Left lung (tissue), 10 donors: ENCODE results near the gene NYNRIN. TPM values are rescaled to one million over a fixed set of nuclear protein-coding genes. Genes with fewer than 3 reads are reported as not detected.

Source experiments
- ATAC-seq: fragments of 200-7000 bp; cut with Tn5 transposase; one replicate; pipeline ENCODE4 v1.9.1; 2020; ENCODE audit warnings: moderate library complexity
- DNase-seq, 4 donors: peaks; one replicate each; pipeline ENCODE4 v3.0.0-alpha.2; 2013 to 2020
- H3K27ac ChIP-seq, 2 donors: fragments of 200-600 bp; sonication (generic) in 1 of 2; one replicate each; pipeline versions ENCODE4 v1.5.0 to v1.8.0; 2020 to 2021
- H3K27me3 ChIP-seq, 2 donors: fragments of 200-600 bp; sonication (generic) in 1 of 2; one replicate each; pipeline versions ENCODE4 v1.5.0 to v1.8.0; 2020 to 2021
- H3K36me3 ChIP-seq, 2 donors: fragments of 200-600 bp; sonication (generic) in 1 of 2; one replicate each; pipeline versions ENCODE4 v1.5.0 to v1.8.0; 2020 to 2021
- H3K4me1 ChIP-seq, 2 donors: fragments of 200-600 bp; one replicate each; pipeline ENCODE4 v1.8.0; 2021
- H3K4me3 ChIP-seq, 2 donors: fragments of 200-600 bp; sonication (generic) in 1 of 2; one replicate each; pipeline versions ENCODE4 v1.5.0 to v1.8.0; 2020 to 2021; ENCODE audit warnings: mild to moderate bottlenecking in 1 of 2
- H3K9me3 ChIP-seq, 2 donors: fragments of 200-600 bp; sonication (generic) in 1 of 2; one replicate each; pipeline versions ENCODE4 v1.5.0 to v1.8.0; 2020 to 2021
- intact Hi-C, 2 donors: fragments of 100-400 bp; cut with DNase I; formaldehyde crosslinking; loops; one replicate each; pipeline versions ENCODE4 v1.11.2 to v1.14.2; 2022
- polyA plus RNA-seq, 6 donors: library from polyadenylated mRNA; unstranded; fragments of 120-200 nt; gene quantifications; one replicate each; pipeline ENCODE4 v1.2.1, GENCODE V29; 2013; ENCODE audit not compliant: insufficient read length in 6 of 6
- total RNA-seq, 2 donors: library from RNA; stranded (reverse); fragmentation: NEBNext Ultra II Directional; extraction: Animal tissue kit (Norgen Biotek cat#: 25700); gene quantifications; one replicate each; pipeline ENCODE4 v1.2.1, GENCODE V29; 2021
- TF ChIP-seq, protein P1 (sequence below), 2 donors: fragments of 200-600 bp; sonication (generic) in 1 of 2; IDR thresholded peaks; one replicate each; pipeline versions ENCODE4 v1.5.0 to v1.8.0; 2021; ENCODE audit warnings: antibody characterized with exemption in 2 of 2
- donor health status: DM: no; HTN: yes; CAD: no.
- donor health status: DM: no; HTN: no; CAD: no.

Gene NYNRIN
- total and polyA plus RNA-seq, 8 donors, result 16.2 to 120 (median 91.9) TPM

- Histone ChIP-seq H3K27me3 (no peaks in the 10 kb centered on the region), H3K9me3 (no peaks in the 10 kb centered on the region), H3K36me3 (no peaks in the 10 kb centered on the region), H3K4me3 (no peak overlapping the region), H3K27ac (no peak overlapping the region), H3K4me1 (no peaks in the 10 kb centered on the region)
- intact Hi-C loops, result no loop called here
- no peak for DNase-seq
- ATAC-seq, result no peak
- TF ChIP-seq, protein P1, sequence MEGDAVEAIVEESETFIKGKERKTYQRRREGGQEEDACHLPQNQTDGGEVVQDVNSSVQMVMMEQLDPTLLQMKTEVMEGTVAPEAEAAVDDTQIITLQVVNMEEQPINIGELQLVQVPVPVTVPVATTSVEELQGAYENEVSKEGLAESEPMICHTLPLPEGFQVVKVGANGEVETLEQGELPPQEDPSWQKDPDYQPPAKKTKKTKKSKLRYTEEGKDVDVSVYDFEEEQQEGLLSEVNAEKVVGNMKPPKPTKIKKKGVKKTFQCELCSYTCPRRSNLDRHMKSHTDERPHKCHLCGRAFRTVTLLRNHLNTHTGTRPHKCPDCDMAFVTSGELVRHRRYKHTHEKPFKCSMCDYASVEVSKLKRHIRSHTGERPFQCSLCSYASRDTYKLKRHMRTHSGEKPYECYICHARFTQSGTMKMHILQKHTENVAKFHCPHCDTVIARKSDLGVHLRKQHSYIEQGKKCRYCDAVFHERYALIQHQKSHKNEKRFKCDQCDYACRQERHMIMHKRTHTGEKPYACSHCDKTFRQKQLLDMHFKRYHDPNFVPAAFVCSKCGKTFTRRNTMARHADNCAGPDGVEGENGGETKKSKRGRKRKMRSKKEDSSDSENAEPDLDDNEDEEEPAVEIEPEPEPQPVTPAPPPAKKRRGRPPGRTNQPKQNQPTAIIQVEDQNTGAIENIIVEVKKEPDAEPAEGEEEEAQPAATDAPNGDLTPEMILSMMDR (IDR thresholded peaks at IDR 0.05), result no peak
Measured at GRCh38 chr14:24465805-24466204, 67.0 kb downstream of the NYNRIN start.

Other genes with a start within 250 kb of the NYNRIN start
- 100 to 1,000 TPM in 1 of 2 donors, 10 to 100 TPM in 1; 95.6 to 131 TPM for gene IRF9, start 237.7 kb upstream of the NYNRIN start, total RNA-seq
- 10 to 100 TPM; 53.4 to 69.9 (median 61.2) TPM for gene IRF9, start 237.7 kb upstream of the NYNRIN start, polyA plus RNA-seq
- gene REC8, start 226.9 kb upstream of the NYNRIN start, total RNA-seq, result 10 to 100 TPM; 27.0 to 31.6 TPM
- gene REC8, start 226.9 kb upstream of the NYNRIN start, polyA plus RNA-seq, result 10 to 100 TPM; 38.5 to 66.0 (median 44.3) TPM
- 10 to 100 TPM; 25.0 to 62.4 TPM for gene IPO4, start 210.2 kb upstream of the NYNRIN start, total RNA-seq
- gene IPO4, start 210.2 kb upstream of the NYNRIN start, polyA plus RNA-seq, result 10 to 100 TPM; 22.6 to 39.5 (median 29.0) TPM
- 10 to 100 TPM; 64.9 to 72.5 TPM for gene TM9SF1, start 203.6 kb upstream of the NYNRIN start, total RNA-seq
- gene TM9SF1, start 203.6 kb upstream of the NYNRIN start, polyA plus RNA-seq, result 10 to 100 TPM; 28.1 to 37.6 (median 32.4) TPM
- under 1 TPM; 0.37 to 0.55 TPM for gene TSSK4, start 193.3 kb upstream of the NYNRIN start, total RNA-seq
- gene TSSK4, start 193.3 kb upstream of the NYNRIN start, polyA plus RNA-seq, result 10 to 100 TPM in 5 of 6 donors, 1 to 10 TPM in 1; 9.6 to 16.1 (median 13.7) TPM
- gene CHMP4A, start 185.5 kb upstream of the NYNRIN start, total RNA-seq, result 10 to 100 TPM; 35.0 to 46.7 TPM
- gene CHMP4A, start 185.5 kb upstream of the NYNRIN start, polyA plus RNA-seq, result 10 to 100 TPM; 52.8 to 64.6 (median 58.8) TPM
- gene MDP1, start 182.9 kb upstream of the NYNRIN start, total RNA-seq, result 10 to 100 TPM; 12.4 to 13.8 TPM
- 10 to 100 TPM in 5 of 6 donors, 1 to 10 TPM in 1; 9.8 to 19.4 (median 11.7) TPM for gene MDP1, start 182.9 kb upstream of the NYNRIN start, polyA plus RNA-seq
- gene NEDD8, start 166.6 kb upstream of the NYNRIN start, total RNA-seq, result 100 to 1,000 TPM; 162 to 163 TPM
- 100 to 1,000 TPM; 185 to 219 (median 203) TPM for gene NEDD8, start 166.6 kb upstream of the NYNRIN start, polyA plus RNA-seq
- gene GMPR2, start 166.1 kb upstream of the NYNRIN start, total RNA-seq, result 10 to 100 TPM; 63.6 to 69.6 TPM
- gene GMPR2, start 166.1 kb upstream of the NYNRIN start, polyA plus RNA-seq, result 100 to 1,000 TPM in 4 of 6 donors, 10 to 100 TPM in 2; 96.6 to 117 (median 114) TPM
- gene TINF2, start 156.4 kb upstream of the NYNRIN start, total RNA-seq, result 100 to 1,000 TPM; 105 to 110 TPM
- gene TINF2, start 156.4 kb upstream of the NYNRIN start, polyA plus RNA-seq, result 10 to 100 TPM; 52.2 to 67.0 (median 58.3) TPM
- 1 to 10 TPM; 7.6 to 9.6 TPM for gene TGM1, start 135.8 kb upstream of the NYNRIN start, total RNA-seq
- gene TGM1, start 135.8 kb upstream of the NYNRIN start, polyA plus RNA-seq, result 1 to 10 TPM; 2.6 to 4.3 (median 3.2) TPM
- 10 to 100 TPM; 49.3 to 53.3 TPM for gene RABGGTA, start 127.4 kb upstream of the NYNRIN start, total RNA-seq
- gene RABGGTA, start 127.4 kb upstream of the NYNRIN start, polyA plus RNA-seq, result 10 to 100 TPM; 20.2 to 28.7 (median 25.6) TPM
- gene DHRS1, start 99.2 kb upstream of the NYNRIN start, total RNA-seq, result 10 to 100 TPM; 24.9 to 50.2 TPM
- gene DHRS1, start 99.2 kb upstream of the NYNRIN start, polyA plus RNA-seq, result 10 to 100 TPM; 37.7 to 55.5 (median 42.6) TPM
- 10 to 100 TPM; 22.4 to 24.8 TPM for gene NOP9, start 99.2 kb upstream of the NYNRIN start, total RNA-seq
- 10 to 100 TPM; 22.4 to 28.4 (median 26.0) TPM for gene NOP9, start 99.2 kb upstream of the NYNRIN start, polyA plus RNA-seq
- gene CIDEB, start 91.0 kb upstream of the NYNRIN start, total RNA-seq, result 10 to 100 TPM in 1 of 2 donors, 1 to 10 TPM in 1; 9.2 to 22.7 TPM
- 10 to 100 TPM in 5 of 6 donors, 1 to 10 TPM in 1; 9.5 to 14.8 (median 13.9) TPM for gene CIDEB, start 91.0 kb upstream of the NYNRIN start, polyA plus RNA-seq
- gene LTB4R2, start 88.9 kb upstream of the NYNRIN start, total RNA-seq, result 1 to 10 TPM; 4.5 to 6.3 TPM
- 1 to 10 TPM; 4.0 to 5.9 (median 5.6) TPM for gene LTB4R2, start 88.9 kb upstream of the NYNRIN start, polyA plus RNA-seq
- 10 to 100 TPM in 1 of 2 donors, 1 to 10 TPM in 1; 5.9 to 26.1 TPM for gene LTB4R, start 87.5 kb upstream of the NYNRIN start, total RNA-seq
- gene LTB4R, start 87.5 kb upstream of the NYNRIN start, polyA plus RNA-seq, result 1 to 10 TPM; 5.3 to 7.7 (median 6.5) TPM
- 10 to 100 TPM; 38.2 to 45.2 TPM for gene ADCY4, start 63.9 kb upstream of the NYNRIN start, total RNA-seq
- 10 to 100 TPM; 25.7 to 48.5 (median 32.2) TPM for gene ADCY4, start 63.9 kb upstream of the NYNRIN start, polyA plus RNA-seq
- 10 to 100 TPM; 16.1 to 26.3 TPM for gene RIPK3, start 59.0 kb upstream of the NYNRIN start, total RNA-seq
- gene RIPK3, start 59.0 kb upstream of the NYNRIN start, polyA plus RNA-seq, result 1 to 10 TPM; 2.4 to 3.8 (median 3.0) TPM
- gene NFATC4, start 30.8 kb upstream of the NYNRIN start, total RNA-seq, result 10 to 100 TPM; 39.4 to 64.2 TPM
- gene NFATC4, start 30.8 kb upstream of the NYNRIN start, polyA plus RNA-seq, result 100 to 1,000 TPM in 1 of 6 donors, 10 to 100 TPM in 5; 72.2 to 102 (median 89.4) TPM
- 1 to 10 TPM; 5.9 to 6.4 TPM for gene CBLN3, start 30.7 kb downstream of the NYNRIN start, total RNA-seq
- gene CBLN3, start 30.7 kb downstream of the NYNRIN start, polyA plus RNA-seq, result 1 to 10 TPM; 2.2 to 4.1 (median 3.5) TPM
- 10 to 100 TPM; 48.0 to 49.3 TPM for gene KHNYN, start 31.0 kb downstream of the NYNRIN start, total RNA-seq
- 10 to 100 TPM; 46.8 to 56.6 (median 51.3) TPM for gene KHNYN, start 31.0 kb downstream of the NYNRIN start, polyA plus RNA-seq
- 10 to 100 TPM; 32.7 to 40.7 TPM for gene SDR39U1, start 43.8 kb downstream of the NYNRIN start, total RNA-seq
- gene SDR39U1, start 43.8 kb downstream of the NYNRIN start, polyA plus RNA-seq, result 10 to 100 TPM; 39.9 to 51.9 (median 47.7) TPM
- not detected for gene CMA1, start 109.3 kb downstream of the NYNRIN start, total RNA-seq
- under 1 TPM in 5 of 6 donors, not detected in 1; 0.17 to 0.74 (median 0.40) TPM for gene CMA1, start 109.3 kb downstream of the NYNRIN start, polyA plus RNA-seq
- 1 to 10 TPM; 1.9 to 5.1 TPM for gene CTSG, start 177.2 kb downstream of the NYNRIN start, total RNA-seq
- 1 to 10 TPM; 1.1 to 2.9 (median 1.6) TPM for gene CTSG, start 177.2 kb downstream of the NYNRIN start, polyA plus RNA-seq
- 1 to 10 TPM; 2.2 to 5.5 TPM for gene GZMH, start 210.7 kb downstream of the NYNRIN start, total RNA-seq
- gene GZMH, start 210.7 kb downstream of the NYNRIN start, polyA plus RNA-seq, result 1 to 10 TPM in 1 of 6 donors, under 1 TPM in 5; 0.30 to 1.5 (median 0.53) TPM
- gene GZMB, start 235.2 kb downstream of the NYNRIN start, total RNA-seq, result 1 to 10 TPM; 7.4 to 8.2 TPM
- 1 to 10 TPM in 4 of 6 donors, under 1 TPM in 2; 0.53 to 2.1 (median 1.3) TPM for gene GZMB, start 235.2 kb downstream of the NYNRIN start, polyA plus RNA-seq